OCI-LY3 (cell line): ENCODE results near the gene ARID5B.

Experiments used
- H2AFZ ChIP-seq: fragments of 200-600, 300-600 bp; shearing (Covaris generic); 2 replicates; pipeline ENCODE4 v1.6.0; 2014; ENCODE audit warnings: antibody characterized with exemption, low read depth, low read length
- H3K27ac ChIP-seq: fragments of 200-600, 300-600 bp; sonication (generic); 2 replicates; pipeline ENCODE4 v1.5.1; 2014; ENCODE audit warnings: mild to moderate bottlenecking, low read length, moderate library complexity, mixed read lengths
- H3K27me3 ChIP-seq: fragments of 200-600, 300-600 bp; sonication (generic); 2 replicates; pipeline ENCODE4 v1.6.1; 2014; ENCODE audit warnings: low read depth, low read length, mixed read lengths
- H3K36me3 ChIP-seq: fragments of 200-600, 300-600 bp; sonication (generic); replicated peaks from 2 replicates; pipeline ENCODE3; 2014; ENCODE audit warnings: low read depth, low read length, mixed read lengths
- H3K4me1 ChIP-seq: fragments of 300-600, 200-600 bp; sonication (generic); 2 replicates; pipeline ENCODE4 v1.6.1; 2014; ENCODE audit warnings: low read length, mixed read lengths
- H3K4me2 ChIP-seq: fragments of 200-600, 300-600 bp; sonication (generic); 2 replicates; pipeline ENCODE4 v1.6.1; 2014; ENCODE audit warnings: low read length, mixed read lengths
- H3K4me3 ChIP-seq: fragments of 300-600, 200-600 bp; sonication (generic); 2 replicates; pipeline ENCODE4 v1.5.1; 2014; ENCODE audit warnings: antibody characterized with exemption, mild to moderate bottlenecking, low read length, moderate library complexity
- H3K79me2 ChIP-seq: fragments of 300-600, 200-600 bp; shearing (Covaris generic); 2 replicates; pipeline ENCODE4 v1.6.1; 2014; ENCODE audit warnings: mild to moderate bottlenecking, low read length, mixed read lengths
- H3K9ac ChIP-seq: fragments of 300-600, 200-600 bp; shearing (Covaris generic); 2 replicates; pipeline ENCODE4 v1.6.0; 2014; ENCODE audit warnings: mild to moderate bottlenecking, low read length, moderate library complexity
- H3K9me3 ChIP-seq: fragments of 200-600, 300-600 bp; shearing (Covaris generic); 2 replicates; pipeline ENCODE4 v1.6.1; 2014; ENCODE audit warnings: low read length, mixed read lengths; ENCODE audit not compliant: insufficient read depth
- H4K20me1 ChIP-seq: fragments of 200-600, 300-600 bp; sonication (generic); 2 replicates; pipeline ENCODE4 v1.6.1; 2016; ENCODE audit warnings: low read length, mixed read lengths; ENCODE audit not compliant: insufficient read depth
- EZH2phosphoT487 ChIP-seq: fragments of 200-600 bp; shearing (Covaris generic); IDR thresholded peaks from 2 replicates; pipeline ENCODE4 v1.6.1; 2018; ENCODE audit warnings: antibody characterized with exemption, mixed run types, low read depth
- TF ChIP-seq, protein P1 (sequence below): fragments of 200-600, 300-600 bp; sonication (generic); IDR thresholded peaks from 2 replicates; pipeline ENCODE4 v1.5.1; 2014; ENCODE audit warnings: antibody characterized with exemption, low read length, low read depth

The ARID5B gene

DNA sequence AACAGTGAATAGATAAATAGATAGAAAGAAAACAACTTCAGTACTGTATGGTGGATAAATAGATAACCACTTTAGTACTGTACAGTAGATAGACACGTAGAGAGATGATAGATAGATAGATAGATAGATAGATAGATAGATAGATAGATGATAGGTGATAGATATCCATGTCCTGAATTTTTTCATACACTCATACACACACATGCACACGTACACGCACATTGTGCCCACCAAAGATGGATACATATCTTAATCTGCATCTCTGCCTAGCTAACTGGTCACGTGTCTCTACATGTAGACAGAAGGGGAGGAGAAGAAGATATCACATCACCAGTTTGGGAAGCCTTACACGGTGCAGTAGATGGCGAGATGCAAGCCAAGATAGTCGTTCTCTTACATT is 99.2 kb downstream of the ARID5B start:
- peaks cover 43% of the 10 kb centered on the region for H3K4me1 ChIP-seq
- no peaks in the 10 kb centered on the region for H3K27me3 ChIP-seq
- H3K4me3 ChIP-seq = peak overlapping the region; percentile 81
- no peaks in the 10 kb centered on the region for H3K36me3 ChIP-seq
- TF ChIP-seq, protein P1, sequence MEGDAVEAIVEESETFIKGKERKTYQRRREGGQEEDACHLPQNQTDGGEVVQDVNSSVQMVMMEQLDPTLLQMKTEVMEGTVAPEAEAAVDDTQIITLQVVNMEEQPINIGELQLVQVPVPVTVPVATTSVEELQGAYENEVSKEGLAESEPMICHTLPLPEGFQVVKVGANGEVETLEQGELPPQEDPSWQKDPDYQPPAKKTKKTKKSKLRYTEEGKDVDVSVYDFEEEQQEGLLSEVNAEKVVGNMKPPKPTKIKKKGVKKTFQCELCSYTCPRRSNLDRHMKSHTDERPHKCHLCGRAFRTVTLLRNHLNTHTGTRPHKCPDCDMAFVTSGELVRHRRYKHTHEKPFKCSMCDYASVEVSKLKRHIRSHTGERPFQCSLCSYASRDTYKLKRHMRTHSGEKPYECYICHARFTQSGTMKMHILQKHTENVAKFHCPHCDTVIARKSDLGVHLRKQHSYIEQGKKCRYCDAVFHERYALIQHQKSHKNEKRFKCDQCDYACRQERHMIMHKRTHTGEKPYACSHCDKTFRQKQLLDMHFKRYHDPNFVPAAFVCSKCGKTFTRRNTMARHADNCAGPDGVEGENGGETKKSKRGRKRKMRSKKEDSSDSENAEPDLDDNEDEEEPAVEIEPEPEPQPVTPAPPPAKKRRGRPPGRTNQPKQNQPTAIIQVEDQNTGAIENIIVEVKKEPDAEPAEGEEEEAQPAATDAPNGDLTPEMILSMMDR = no peak
- TF ChIP-seq EZH2phosphoT487 = no peak
- H3K9ac ChIP-seq = peak overlapping the region; percentile 65
- peak overlapping the region; percentile 78 for H3K27ac ChIP-seq
- no peaks in the 10 kb centered on the region for H3K9me3 ChIP-seq
- H3K4me2 ChIP-seq = peak overlapping the region; percentile 95
- H2AFZ ChIP-seq = no peak overlapping the region
- peaks cover 7% of the 10 kb centered on the region; the same call in 1 of the 2 replicates for H3K79me2 ChIP-seq
- no peaks in the 10 kb centered on the region for H4K20me1 ChIP-seq

DNA sequence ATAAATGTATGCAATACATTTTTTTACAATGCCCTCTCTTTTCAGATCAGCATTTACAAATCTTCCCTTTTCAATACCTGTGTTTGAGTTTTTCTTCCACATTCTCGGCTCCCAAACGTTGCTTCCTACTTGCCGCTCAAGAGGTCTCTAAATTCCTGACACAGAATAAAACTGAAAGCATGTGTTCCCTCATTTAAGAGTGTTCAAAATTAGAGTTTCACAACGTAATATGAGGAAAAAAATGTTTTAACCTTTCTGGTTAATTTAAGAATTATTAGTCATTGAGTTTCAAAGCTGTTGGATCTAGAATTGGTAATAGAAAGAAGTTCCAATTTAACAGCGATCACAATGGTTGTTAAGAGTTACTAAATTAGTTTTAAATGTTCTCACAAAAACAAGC is 100.4 kb downstream of the ARID5B start:
- TF ChIP-seq EZH2phosphoT487 = no peak
- TF ChIP-seq, protein P1 = no peak
- H3K9ac ChIP-seq = 0 out of 2 replicates have a peak overlapping the region, but pooled peaks have one; percentile 3
- H3K9me3 ChIP-seq = no peaks in the 10 kb centered on the region
- H3K27me3 ChIP-seq = no peaks in the 10 kb centered on the region
- no peaks in the 10 kb centered on the region for H4K20me1 ChIP-seq
- H3K27ac ChIP-seq = no peak overlapping the region
- no peak overlapping the region for H2AFZ ChIP-seq
- H3K4me3 ChIP-seq = peak overlapping the region; percentile 43
- no peaks in the 10 kb centered on the region for H3K36me3 ChIP-seq
- H3K4me1 ChIP-seq = peaks cover 43% of the 10 kb centered on the region
- H3K4me2 ChIP-seq = peak overlapping the region; percentile 95
- peaks cover 7% of the 10 kb centered on the region; the same call in 1 of the 2 replicates for H3K79me2 ChIP-seq

DNA sequence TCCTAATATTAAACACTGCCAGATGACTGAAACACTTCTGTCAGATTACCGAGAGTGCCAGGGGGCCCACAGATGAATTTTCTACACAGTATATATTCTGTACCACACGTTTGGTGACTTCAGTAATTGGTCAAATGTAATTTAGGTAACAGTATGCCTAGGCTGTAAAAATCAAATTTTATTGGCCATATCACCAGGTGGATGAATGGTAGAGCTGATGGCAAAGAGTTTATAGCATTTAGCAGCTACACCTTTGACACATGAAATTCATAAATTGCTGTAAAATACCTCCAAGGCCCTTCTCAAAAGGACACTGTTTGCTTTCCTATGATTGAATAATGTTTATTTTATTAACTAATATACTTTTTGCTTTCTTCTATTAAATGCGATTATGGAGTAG is 101.3 kb downstream of the ARID5B start:
- Histone ChIP-seq H3K27ac (no peak overlapping the region), H3K4me3 (no peak overlapping the region), H4K20me1 (no peaks in the 10 kb centered on the region), H3K79me2 (peaks cover 7% of the 10 kb centered on the region; the same call in 1 of the 2 replicates), H3K4me1 (peaks cover 43% of the 10 kb centered on the region), H3K4me2 (peak overlapping the region; percentile 95), H3K36me3 (no peaks in the 10 kb centered on the region), H3K9me3 (no peaks in the 10 kb centered on the region), H3K27me3 (no peaks in the 10 kb centered on the region), H3K9ac (no peak overlapping the region), H2AFZ (no peak overlapping the region)
- TF ChIP-seq, protein P1 = no peak

DNA sequence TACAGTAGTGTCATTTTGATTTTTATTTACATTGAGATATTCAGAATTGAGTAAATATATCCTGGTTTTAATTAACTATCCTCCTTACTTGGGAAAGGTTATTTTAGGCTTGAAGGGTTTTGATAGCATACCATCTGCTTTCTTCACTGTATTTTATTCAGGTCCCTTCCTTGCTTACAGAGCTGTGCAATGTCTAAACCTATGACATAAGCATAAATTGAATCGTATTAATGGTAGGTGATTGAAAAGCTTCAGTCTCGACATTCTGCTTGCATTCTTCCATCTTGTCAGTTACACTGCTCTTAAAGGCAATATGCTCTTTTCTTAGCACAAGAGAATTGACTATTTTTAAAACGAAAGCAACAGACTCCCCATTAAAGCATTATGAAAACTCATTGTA is 102.5 kb downstream of the ARID5B start:
- TF ChIP-seq, protein P1 = no peak
- TF ChIP-seq EZH2phosphoT487 = no peak
- H3K9me3 ChIP-seq = no peaks in the 10 kb centered on the region
- no peak overlapping the region for H3K27ac ChIP-seq
- H4K20me1 ChIP-seq = no peaks in the 10 kb centered on the region
- H3K36me3 ChIP-seq = no peaks in the 10 kb centered on the region
- H3K27me3 ChIP-seq = no peaks in the 10 kb centered on the region
- no peak overlapping the region for H3K4me3 ChIP-seq
- H3K79me2 ChIP-seq = peaks cover 7% of the 10 kb centered on the region; the same call in 1 of the 2 replicates
- no peak overlapping the region for H3K9ac ChIP-seq
- no peak overlapping the region for H3K4me2 ChIP-seq
- no peak overlapping the region for H2AFZ ChIP-seq
- H3K4me1 ChIP-seq = peaks cover 38% of the 10 kb centered on the region
